Osteoblast (primary cell): ENCODE results near the gene PDIA3. TPM values are rescaled to one million over a fixed set of nuclear protein-coding genes. Genes with fewer than 3 reads are reported as not detected.
"Not testable (repeated sequence)": the region's sequence is repeated elsewhere in the genome, so short reads cannot be mapped to it uniquely, and the experiment has no call there.

Experiments
- DNase-seq: peaks from one replicate; pipeline ENCODE4 v3.0.0; 2011; ENCODE audit warnings: low spot score, mixed read lengths; ENCODE audit not compliant: insufficient read length; ENCODE audit errors: missing footprints
- H2AFZ ChIP-seq: 2 replicates; pipeline ENCODE4 v1.6.0; 2011; ENCODE audit warnings: mild to moderate bottlenecking, low read length
- H3K27ac ChIP-seq: 2 replicates; pipeline ENCODE4 v1.5.1; 2011; ENCODE audit warnings: mild to moderate bottlenecking, low read depth, low read length, moderate library complexity
- H3K27me3 ChIP-seq: 2 replicates; pipeline ENCODE4 v1.6.0; 2012; ENCODE audit warnings: mild to moderate bottlenecking, control low read depth, inconsistent platforms, low read length, moderate library complexity; ENCODE audit not compliant: insufficient read depth
- H3K36me3 ChIP-seq: 2 replicates; pipeline ENCODE4 v1.5.1; 2011; ENCODE audit warnings: mild to moderate bottlenecking, low read length, control low read depth, moderate library complexity; ENCODE audit not compliant: insufficient read depth
- H3K4me1 ChIP-seq: 2 replicates; pipeline ENCODE4 v1.5.1; 2011; ENCODE audit warnings: mild to moderate bottlenecking, low read length, control low read depth, moderate library complexity; ENCODE audit not compliant: insufficient read depth
- H3K4me2 ChIP-seq: 2 replicates; pipeline ENCODE4 v1.6.0; 2011; ENCODE audit warnings: mild to moderate bottlenecking, low read length; ENCODE audit not compliant: insufficient read depth
- H3K4me3 ChIP-seq: fragments of 200-600 bp; sonication (generic); 3 replicates; pipeline ENCODE4 v1.5.1; 2012; ENCODE audit warnings: mild to moderate bottlenecking, low read length, inconsistent platforms; ENCODE audit not compliant: insufficient read depth
- H3K79me2 ChIP-seq: 2 replicates; pipeline ENCODE4 v1.6.0; 2012; ENCODE audit warnings: mild to moderate bottlenecking, low read length, control low read depth, inconsistent platforms; ENCODE audit not compliant: insufficient read depth
- H3K9me3 ChIP-seq: 2 replicates; pipeline ENCODE4 v1.5.1; 2011; ENCODE audit warnings: low read depth, low read length, control low read depth
- H4K20me1 ChIP-seq: 2 replicates; pipeline ENCODE4 v1.6.0; 2012; ENCODE audit warnings: mild to moderate bottlenecking, low read length, control low read depth; ENCODE audit not compliant: insufficient read depth
- CTCF ChIP-seq: IDR thresholded peaks from 2 replicates; pipeline ENCODE4 v1.5.1; 2011; ENCODE audit warnings: mild to moderate bottlenecking, low read depth, low read length, moderate library complexity; ENCODE audit errors: extremely low read depth
- total RNA-seq: library from RNA; depleted of rRNA; stranded (reverse); fragments of >200 nt; gene quantifications from 2 replicates; pipeline ENCODE4 v1.2.3, GENCODE V29; 2012

The PDIA3 gene
- total RNA-seq, 1 donor, result 160 TPM

GRCh38 chr15:43723151-43723550 lies 23.1 kb upstream of the PDIA3 start:
- H3K27me3 ChIP-seq, result no peaks in the 10 kb centered on the region

GRCh38 chr15:43726306-43726705 lies 19.9 kb upstream of the PDIA3 start:
- H2AFZ ChIP-seq, DNase-seq, H3K27ac ChIP-seq, H3K4me2 ChIP-seq, H4K20me1 ChIP-seq, H3K4me3 ChIP-seq, H3K79me2 ChIP-seq, H3K36me3 ChIP-seq, H3K27me3 ChIP-seq, H3K4me1 ChIP-seq, H3K9me3 ChIP-seq: not testable (repeated sequence)

More at GRCh38 chr15:43723151-43723550, 23.1 kb upstream of the PDIA3 start:
- DNase-seq, result no peak
- no peak for TF ChIP-seq CTCF
- Histone ChIP-seq H3K36me3 (no peaks in the 10 kb centered on the region), H3K4me1 (peaks cover under 1% of the 10 kb centered on the region), H4K20me1 (no peaks in the 10 kb centered on the region), H3K27ac (no peak overlapping the region), H2AFZ (no peak overlapping the region), H3K4me3 (no peak overlapping the region), H3K79me2 (no peaks in the 10 kb centered on the region), H3K4me2 (no peak overlapping the region), H3K9me3 (no peaks in the 10 kb centered on the region)

- H4K20me1 ChIP-seq, H3K27me3 ChIP-seq, H3K4me3 ChIP-seq, H3K79me2 ChIP-seq, H3K9me3 ChIP-seq, H3K36me3 ChIP-seq, H3K4me1 ChIP-seq, H3K27ac ChIP-seq, H2AFZ ChIP-seq: not testable (repeated sequence)
- peak; percentile 51 for DNase-seq
- H3K4me2 ChIP-seq, result peak overlapping the region; percentile 45
These were observed 18.0 kb upstream of the PDIA3 start for GRCh38 chr15:43728053-43728725.

- Histone ChIP-seq H2AFZ (no peak overlapping the region), H3K4me1 (peaks cover 2% of the 10 kb centered on the region), H4K20me1 (no peaks in the 10 kb centered on the region), H3K9me3 (no peaks in the 10 kb centered on the region), H3K4me2 (peak overlapping the region; percentile 20), H3K36me3 (no peaks in the 10 kb centered on the region), H3K4me3 (no peak overlapping the region), H3K27me3 (no peaks in the 10 kb centered on the region), H3K79me2 (no peaks in the 10 kb centered on the region), H3K27ac (no peak overlapping the region)
- no peak for TF ChIP-seq CTCF
- DNase-seq, result no peak
These were observed 10.8 kb upstream of the PDIA3 start for GRCh38 chr15:43735416-43735815.

GRCh38 chr15:43746903-43747309 lies 668 bp downstream of the PDIA3 start:
- peaks cover 41% of the 10 kb centered on the region for H4K20me1 ChIP-seq
- not testable (repeated sequence) for H3K36me3 ChIP-seq, H3K9me3 ChIP-seq, H3K27me3 ChIP-seq, DNase-seq
- peak overlapping the region; percentile 87 for H3K4me3 ChIP-seq
- peak overlapping the region; percentile 85 for H3K27ac ChIP-seq
- peaks cover 11% of the 10 kb centered on the region for H3K4me1 ChIP-seq
- peaks cover 60% of the 10 kb centered on the region for H3K79me2 ChIP-seq
- H2AFZ ChIP-seq, result peak overlapping the region; percentile 68
- H3K4me2 ChIP-seq, result peak overlapping the region; percentile 94
